HepG2 (cell line): Measurements from ENCODE around the gene SLIT3. TPM values are rescaled to one million over a fixed set of nuclear protein-coding genes. Genes with fewer than 3 reads are reported as not detected.
A peak's percentile ranks its signal among the peaks of the same experiment; 100 is the strongest.

Experiments
- ATAC-seq: fragments of 200-7000 bp; cut with Tn5 transposase; 3 replicates; pipeline ENCODE4 v1.9.1; 2020; ENCODE audit warnings: mild to moderate bottlenecking, moderate library complexity
- BruUV-seq: library from RNA; stranded (reverse); fragments of 400-500 nt; replicated peaks from 2 replicates; lab custom pipeline; 2021; lab: Mats Ljungman, UMichigan
- CTCF ChIA-PET: fragments of 300-600 bp; formaldehyde crosslinking; extraction: SDS; loops from one replicate; lab custom pipeline; 2021; ENCODE audit warnings: low total read pairs, inconsistent platforms, low intra/inter-chr PET ratio; lab: Yijun Ruan, JAX
- POLR2A ChIA-PET: fragments of 350-600 bp; sonication (Branson Sonifier 250); formaldehyde crosslinking; loops from one replicate; lab custom pipeline; 2020; ENCODE audit warnings: antibody characterized with exemption, inconsistent platforms; lab: Yijun Ruan, JAX
- DNase-seq: peaks from one replicate; pipeline ENCODE4 v3.0.0-alpha.2; 2015; ENCODE audit warnings: low spot score
- FAIRE-seq: peaks from 3 replicates; lab custom pipeline; 2011; peaks lifted over from hg19 to GRCh38; lab: Jason Lieb, UNC
- H2AFZ ChIP-seq: one replicate; pipeline ENCODE4 v1.6.1; 2011; ENCODE audit warnings: low read length, inconsistent platforms
- H3K27ac ChIP-seq: fragments of 300-600 bp; 3 replicates; pipeline ENCODE4 v1.8.0; 2011; ENCODE audit warnings: mixed run types, mild to moderate bottlenecking, mixed read lengths, low read length, inconsistent platforms; ENCODE audit not compliant: insufficient read depth; ENCODE audit errors: extremely low read length
- H3K27me3 ChIP-seq, 2 experiments: fragments of 200-600 bp in 1 of 2; 2 replicates in 1 of 2; 3 replicates in 1 of 2; pipeline versions ENCODE4 v1.6.0 to v1.8.0; 2011; ENCODE audit warnings: low read length in 2 of 2, mild to moderate bottlenecking in 2 of 2, moderate library complexity in 2 of 2, inconsistent platforms in 1 of 2; ENCODE audit not compliant: insufficient read depth in 2 of 2, control insufficient read depth in 1 of 2
- H3K36me3 ChIP-seq, 2 experiments: fragments of 200-600 bp in 1 of 2; replicated peaks in 1 of 2; 2 replicates in 1 of 2; 3 replicates in 1 of 2; pipeline versions ENCODE4 v1.5.1 to v1.8.0; 2011; ENCODE audit warnings: low read length in 2 of 2, inconsistent platforms in 1 of 2; ENCODE audit not compliant: insufficient read depth in 2 of 2, control insufficient read depth in 1 of 2
- H3K4me1 ChIP-seq: 2 replicates; pipeline ENCODE4 v1.5.1; 2012; ENCODE audit warnings: low read length, inconsistent platforms; ENCODE audit not compliant: insufficient read depth
- H3K4me2 ChIP-seq: 2 replicates; pipeline ENCODE4 v1.6.0; 2011; ENCODE audit warnings: low read depth, low read length, inconsistent platforms
- H3K4me3 ChIP-seq, 3 experiments: fragments of 200-600 bp in 1 of 3; sonication (generic), shearing (Covaris generic) in 1 of 3; replicated peaks in 1 of 3; 2 replicates each; pipeline ENCODE4 v1.5.1; 2011 to 2016; ENCODE audit warnings: low read length in 3 of 3, inconsistent platforms in 2 of 3, low read depth in 2 of 3, mild to moderate bottlenecking in 2 of 3, control low read depth in 1 of 3, mixed read lengths in 1 of 3; ENCODE audit not compliant: insufficient read depth in 1 of 3
- H3K79me2 ChIP-seq: one replicate; pipeline ENCODE4 v1.6.1; 2011; ENCODE audit warnings: low read length, inconsistent platforms; ENCODE audit not compliant: insufficient read depth
- H3K9ac ChIP-seq: 2 replicates; pipeline ENCODE4 v1.6.0; 2011; ENCODE audit warnings: mild to moderate bottlenecking, low read depth, low read length, inconsistent platforms; ENCODE audit not compliant: insufficient read depth
- H3K9me3 ChIP-seq: 2 replicates; pipeline ENCODE4 v1.5.1; 2012; ENCODE audit warnings: mild to moderate bottlenecking, low read length
- H4K20me1 ChIP-seq: 2 replicates; pipeline ENCODE4 v1.6.0; 2011; ENCODE audit warnings: inconsistent platforms, mild to moderate bottlenecking, low read length, moderate library complexity; ENCODE audit not compliant: insufficient read depth
- FOXK1 ChIP-seq: sonication (generic); formaldehyde crosslinking; IDR thresholded peaks from 2 replicates; pipeline ENCODE4 v1.4.0; 2020; ENCODE audit warnings: low read depth, missing genetic modification reagents, borderline replicate concordance
- HNF4A ChIP-seq: sonication (generic); formaldehyde crosslinking; IDR thresholded peaks from 2 replicates; pipeline ENCODE4 v1.4.0; 2020; ENCODE audit warnings: missing genetic modification reagents
- KLF12 ChIP-seq: sonication (generic); formaldehyde crosslinking; IDR thresholded peaks from 2 replicates; pipeline ENCODE4 v1.4.0; 2020; ENCODE audit warnings: missing genetic modification reagents, borderline replicate concordance
- PHF8 ChIP-seq: sonication (generic); formaldehyde crosslinking; IDR thresholded peaks from 2 replicates; pipeline ENCODE4 v1.5.0; 2020; ENCODE audit warnings: missing genetic modification reagents
- ZBTB44 ChIP-seq: sonication (generic); formaldehyde crosslinking; IDR thresholded peaks from 2 replicates; pipeline ENCODE4 v1.4.0; 2020; ENCODE audit warnings: missing genetic modification reagents
- ZC3H13 ChIP-seq: sonication (generic); formaldehyde crosslinking; IDR thresholded peaks from 2 replicates; pipeline ENCODE4 v1.8.1; 2023; ENCODE audit warnings: mild to moderate bottlenecking, missing genetic modification reagents, moderate library complexity
- ZNF138 ChIP-seq: sonication (generic); formaldehyde crosslinking; IDR thresholded peaks from 2 replicates; pipeline ENCODE4 v1.5.0; 2020; ENCODE audit warnings: mild to moderate bottlenecking, low read depth, missing genetic modification reagents
- ZNF572 ChIP-seq: sonication (generic); formaldehyde crosslinking; IDR thresholded peaks from 2 replicates; pipeline ENCODE4 v1.5.1; 2020; ENCODE audit warnings: mild to moderate bottlenecking, missing genetic modification reagents
- WGBS: methylation state at CpG from one replicate; pipeline ENCODE4 v1.1.6; 2017; ENCODE audit warnings: low lambda C conversion rate; 5-methylcytosine and 5-hydroxymethylcytosine counted together
- in situ Hi-C: cut with HindIII; loops from 2 replicates; pipeline ENCODE4 v1.10.0; 2017; ENCODE audit warnings: low pct_unique_long_range_greater_than_20kb; ENCODE audit not compliant: extremely low pct_ligation_motif_present
- intact Hi-C: fragments of 100-400 bp; cut with micrococcal nuclease; formaldehyde crosslinking; loops from one replicate; pipeline ENCODE4 v1.10.0; 2022; ENCODE audit not compliant: unreplicated experiment
- polyA plus RNA-seq, 8 experiments: library from polyadenylated mRNA; depleted of rRNA in 3 of 8; stranded (reverse) in 7 of 8; unstranded in 1 of 8; fragments of >200 nt; fragmentation: Illumina TruSeq in 4 of 8; extraction: Trizol in 4 of 8; gene quantifications; 2 replicates each; pipeline versions ENCODE4 v1.2.1 to v1.2.3, GENCODE V29; 2011 to 2016; ENCODE audit warnings: low read depth in 4 of 8, missing spikeins in 1 of 8, mixed read lengths in 1 of 8; ENCODE audit not compliant: insufficient read depth in 1 of 8
- total RNA-seq, 5 experiments: library from RNA; depleted of rRNA; stranded (reverse); fragments of >200 nt; fragmentation: Illumina TruSeq; extraction: Trizol; gene quantifications; 2 replicates each; pipeline ENCODE4 v1.2.3, GENCODE V29; 2016; ENCODE audit warnings: low read depth in 1 of 5
- TF ChIP-seq, protein P1 (sequence below): sonication (generic); formaldehyde crosslinking; IDR thresholded peaks from 2 replicates; pipeline ENCODE4 v1.4.0; 2020; ENCODE audit warnings: missing genetic modification reagents, borderline replicate concordance

Gene SLIT3
- total and polyA plus RNA-seq, 2 of the 13 experiments (the other 11 are each of a cell fraction or from before 2014, with no cell fraction given) = not detected

- TF ChIP-seq, protein P1, sequence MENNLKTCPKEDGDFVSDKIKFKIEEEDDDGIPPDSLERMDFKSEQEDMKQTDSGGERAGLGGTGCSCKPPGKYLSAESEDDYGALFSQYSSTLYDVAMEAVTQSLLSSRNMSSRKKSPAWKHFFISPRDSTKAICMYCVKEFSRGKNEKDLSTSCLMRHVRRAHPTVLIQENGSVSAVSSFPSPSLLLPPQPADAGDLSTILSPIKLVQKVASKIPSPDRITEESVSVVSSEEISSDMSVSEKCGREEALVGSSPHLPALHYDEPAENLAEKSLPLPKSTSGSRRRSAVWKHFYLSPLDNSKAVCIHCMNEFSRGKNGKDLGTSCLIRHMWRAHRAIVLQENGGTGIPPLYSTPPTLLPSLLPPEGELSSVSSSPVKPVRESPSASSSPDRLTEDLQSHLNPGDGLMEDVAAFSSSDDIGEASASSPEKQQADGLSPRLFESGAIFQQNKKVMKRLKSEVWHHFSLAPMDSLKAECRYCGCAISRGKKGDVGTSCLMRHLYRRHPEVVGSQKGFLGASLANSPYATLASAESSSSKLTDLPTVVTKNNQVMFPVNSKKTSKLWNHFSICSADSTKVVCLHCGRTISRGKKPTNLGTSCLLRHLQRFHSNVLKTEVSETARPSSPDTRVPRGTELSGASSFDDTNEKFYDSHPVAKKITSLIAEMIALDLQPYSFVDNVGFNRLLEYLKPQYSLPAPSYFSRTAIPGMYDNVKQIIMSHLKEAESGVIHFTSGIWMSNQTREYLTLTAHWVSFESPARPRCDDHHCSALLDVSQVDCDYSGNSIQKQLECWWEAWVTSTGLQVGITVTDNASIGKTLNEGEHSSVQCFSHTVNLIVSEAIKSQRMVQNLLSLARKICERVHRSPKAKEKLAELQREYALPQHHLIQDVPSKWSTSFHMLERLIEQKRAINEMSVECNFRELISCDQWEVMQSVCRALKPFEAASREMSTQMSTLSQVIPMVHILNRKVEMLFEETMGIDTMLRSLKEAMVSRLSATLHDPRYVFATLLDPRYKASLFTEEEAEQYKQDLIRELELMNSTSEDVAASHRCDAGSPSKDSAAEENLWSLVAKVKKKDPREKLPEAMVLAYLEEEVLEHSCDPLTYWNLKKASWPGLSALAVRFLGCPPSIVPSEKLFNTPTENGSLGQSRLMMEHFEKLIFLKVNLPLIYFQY (CRISPR knock-in tag) = no peak
- TF ChIP-seq ZBTB44 (no peak), PHF8 (CRISPR knock-in tag) (no peak), ZC3H13 (no peak), KLF12 (CRISPR knock-in tag) (no peak), ZNF138 (CRISPR knock-in tag) (no peak), FOXK1 (CRISPR knock-in tag) (no peak)
Measured at GRCh38 chr5:168660691-168661090, 640.2 kb downstream of the SLIT3 start (continued).

- no peak overlapping the region for H3K27ac ChIP-seq
- ATAC-seq (peak; percentile 40; the same call in 1 of the 3 replicates), DNase-seq (no peak)
- POLR2A ChIA-PET = no interaction called here
- no peak overlapping the region for H2AFZ ChIP-seq
- H3K27me3 ChIP-seq = no peaks in the 10 kb centered on the region
- H3K4me1 ChIP-seq = peaks cover 32% of the 10 kb centered on the region
- CTCF ChIA-PET = no interaction called here
- H3K4me3 ChIP-seq = no peak overlapping the region
- TF ChIP-seq ZNF572 (CRISPR knock-in tag) (no peak), HNF4A (peak; percentile 24; the same call in 1 of the 2 replicates)
- TF ChIP-seq, all 625 proteins: peak for 1
- no peaks in the 10 kb centered on the region for H3K36me3 ChIP-seq
- intact Hi-C loops = no loop called here
- no peak for FAIRE-seq
- no TSS peak for BruUV-seq
- no peak overlapping the region for H3K4me2 ChIP-seq
- H4K20me1 ChIP-seq = no peaks in the 10 kb centered on the region
- WGBS = 36% methylated on average over 5 of the region's 5 CpGs
- H3K9me3 ChIP-seq = no peaks in the 10 kb centered on the region
- H3K79me2 ChIP-seq = no peaks in the 10 kb centered on the region
- no peak overlapping the region for H3K9ac ChIP-seq
- in situ Hi-C loops = no loop called here
Measured at GRCh38 chr5:168659286-168659847, 641.6 kb downstream of the SLIT3 start.
